Astrocyte of the spinal cord (primary cell): ENCODE data around the gene MMP14.

Source experiments
- DNase-seq: peaks from one replicate; pipeline ENCODE4 v3.0.0; 2011; ENCODE audit warnings: low read depth, low spot score
- H3K4me3 ChIP-seq: 2 replicates; pipeline ENCODE4 v1.5.1; 2011; ENCODE audit warnings: low read depth, mild to moderate bottlenecking, low read length, moderate library complexity
- in situ Hi-C: cut with HindIII; loops from 2 replicates; pipeline ENCODE4 v1.10.0; 2017; ENCODE audit warnings: low sequenced_read_pairs
- TF ChIP-seq, protein P1 (sequence below): IDR thresholded peaks from 2 replicates; pipeline ENCODE4 v1.5.1; 2012; ENCODE audit warnings: low read depth, mild to moderate bottlenecking, low read length, inconsistent platforms

The MMP14 gene

GRCh38 chr14:22887260-22887989 is 51.0 kb downstream of the MMP14 start:
- TF ChIP-seq, protein P1, sequence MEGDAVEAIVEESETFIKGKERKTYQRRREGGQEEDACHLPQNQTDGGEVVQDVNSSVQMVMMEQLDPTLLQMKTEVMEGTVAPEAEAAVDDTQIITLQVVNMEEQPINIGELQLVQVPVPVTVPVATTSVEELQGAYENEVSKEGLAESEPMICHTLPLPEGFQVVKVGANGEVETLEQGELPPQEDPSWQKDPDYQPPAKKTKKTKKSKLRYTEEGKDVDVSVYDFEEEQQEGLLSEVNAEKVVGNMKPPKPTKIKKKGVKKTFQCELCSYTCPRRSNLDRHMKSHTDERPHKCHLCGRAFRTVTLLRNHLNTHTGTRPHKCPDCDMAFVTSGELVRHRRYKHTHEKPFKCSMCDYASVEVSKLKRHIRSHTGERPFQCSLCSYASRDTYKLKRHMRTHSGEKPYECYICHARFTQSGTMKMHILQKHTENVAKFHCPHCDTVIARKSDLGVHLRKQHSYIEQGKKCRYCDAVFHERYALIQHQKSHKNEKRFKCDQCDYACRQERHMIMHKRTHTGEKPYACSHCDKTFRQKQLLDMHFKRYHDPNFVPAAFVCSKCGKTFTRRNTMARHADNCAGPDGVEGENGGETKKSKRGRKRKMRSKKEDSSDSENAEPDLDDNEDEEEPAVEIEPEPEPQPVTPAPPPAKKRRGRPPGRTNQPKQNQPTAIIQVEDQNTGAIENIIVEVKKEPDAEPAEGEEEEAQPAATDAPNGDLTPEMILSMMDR: no peak
- in situ Hi-C loops: no loop called here
- H3K4me3 ChIP-seq: peak overlapping the region; percentile 57
- peak; percentile 83 for DNase-seq

DNA sequence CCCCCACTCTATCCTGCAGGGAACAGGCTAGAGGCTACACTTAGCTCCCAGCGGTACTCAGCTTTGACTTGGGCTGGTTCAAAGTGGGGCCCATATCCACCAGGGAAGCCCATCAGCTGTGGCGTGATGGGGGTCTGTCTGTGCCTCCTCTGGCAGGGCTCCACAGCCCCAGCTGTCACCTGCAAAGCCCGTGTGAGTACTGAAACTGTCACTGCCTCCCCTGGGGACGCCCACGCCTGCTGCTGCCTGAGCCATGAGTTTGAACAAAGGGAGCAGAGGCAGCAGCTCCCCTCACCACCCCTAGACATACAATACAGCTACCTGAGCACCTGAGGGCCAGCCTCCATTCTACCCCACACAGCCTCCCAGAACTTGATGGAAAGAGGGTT is 51.6 kb downstream of the MMP14 start:
- DNase-seq: no peak
- in situ Hi-C loops: no loop called here
- TF ChIP-seq, protein P1: no peak
- H3K4me3 ChIP-seq: peak overlapping the region; percentile 57

- DNase-seq: no peak
- in situ Hi-C loops: no loop called here
- TF ChIP-seq, protein P1: no peak
Measured at GRCh38 chr14:22888662-22889061, 52.3 kb downstream of the MMP14 start.

DNA sequence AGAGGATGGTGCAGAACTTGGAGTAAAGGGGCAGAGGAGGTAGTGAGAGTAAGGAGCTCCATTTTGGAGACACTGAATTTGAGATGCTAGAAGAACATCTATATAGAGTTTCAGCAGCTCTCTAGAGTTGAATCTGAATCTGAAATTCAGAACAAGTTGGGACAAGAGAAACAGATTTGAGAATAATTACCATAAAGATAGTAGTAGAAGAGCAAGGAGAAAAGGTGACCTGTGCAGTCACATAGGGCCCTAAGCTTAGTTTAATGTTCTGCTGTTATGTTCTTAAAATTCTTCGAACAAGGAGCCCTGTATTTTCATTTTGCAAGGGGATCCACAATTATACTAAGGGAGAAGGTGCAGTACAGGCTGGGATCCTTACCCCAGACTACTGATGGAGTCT is 54.0 kb downstream of the MMP14 start:
- TF ChIP-seq, protein P1: no peak
- in situ Hi-C loops: no loop called here
- H3K4me3 ChIP-seq: no peak overlapping the region
- no peak for DNase-seq

More at GRCh38 chr14:22888662-22889061, 52.3 kb downstream of the MMP14 start:
- no peak overlapping the region for H3K4me3 ChIP-seq

- H3K4me3 ChIP-seq: no peak overlapping the region
- in situ Hi-C loops: no loop called here
- TF ChIP-seq, protein P1: no peak
- DNase-seq: no peak
Measured at GRCh38 chr14:22892488-22892887, 56.1 kb downstream of the MMP14 start.

GRCh38 chr14:22893706-22894105 is 57.3 kb downstream of the MMP14 start:
- TF ChIP-seq, protein P1: no peak
- DNase-seq: no peak
- no peak overlapping the region for H3K4me3 ChIP-seq
- in situ Hi-C loops: no loop called here
